Activated CD4-positive, alpha-beta memory T cell treated with anti-CD3 and anti-CD28 coated beads for 36 hours (primary cell): Measurements from ENCODE around the gene CCDC92. TPM values are rescaled to one million over a fixed set of nuclear protein-coding genes. Genes with fewer than 3 reads are reported as not detected.

Experiments
- CTCF ChIA-PET: fragments of 350-600 bp; sonication (Branson Sonifier 250); formaldehyde crosslinking; loops from one replicate; lab custom pipeline; 2021; ENCODE audit warnings: antibody characterized with exemption, inconsistent platforms; lab: Charles Lee
- POLR2A ChIA-PET: fragments of 350-600 bp; sonication (Branson Sonifier 250); formaldehyde crosslinking; loops from one replicate; lab custom pipeline; 2021; ENCODE audit warnings: antibody characterized with exemption; lab: Charles Lee
- DNase-seq: peaks from one replicate; pipeline ENCODE4 v3.0.0-alpha.2; 2020
- H3K27ac Mint-ChIP-seq: one replicate; pipeline ENCODE4 v1.8.0; 2021; ENCODE audit warnings: mixed read lengths
- H3K27me3 Mint-ChIP-seq: one replicate; pipeline ENCODE4 v1.8.0; 2021; ENCODE audit warnings: mixed read lengths
- H3K36me3 Mint-ChIP-seq: one replicate; pipeline ENCODE4 v1.8.0; 2021; ENCODE audit warnings: mixed read lengths
- H3K4me1 Mint-ChIP-seq: one replicate; pipeline ENCODE4 v1.8.0; 2021; ENCODE audit warnings: low read depth, mixed read lengths
- H3K4me3 Mint-ChIP-seq: one replicate; pipeline ENCODE4 v1.8.0; 2021; ENCODE audit warnings: mild to moderate bottlenecking, mixed read lengths
- H3K9me3 Mint-ChIP-seq: one replicate; pipeline ENCODE4 v1.8.0; 2021; ENCODE audit warnings: mixed read lengths
- intact Hi-C: fragments of 100-400 bp; cut with micrococcal nuclease; formaldehyde crosslinking; loops from one replicate; pipeline ENCODE4 v1.15.1; 2023
- total RNA-seq, 2 experiments: library from RNA; stranded (reverse); gene quantifications; one replicate each; pipeline ENCODE4 v1.2.3, GENCODE V29; 2021

CCDC92 gene
- total RNA-seq, 2 experiments from 2014 or later: 11.4 to 11.7 TPM

- Mint-ChIP-seq H3K4me3 (no peak overlapping the region), H3K36me3 (no peaks in the 10 kb centered on the region), H3K27ac (no peak overlapping the region), H3K27me3 (peaks cover 8% of the 10 kb centered on the region), H3K4me1 (peaks cover 4% of the 10 kb centered on the region), H3K9me3 (no peaks in the 10 kb centered on the region)
- intact Hi-C loops: no loop called here
- CTCF ChIA-PET: no interaction called here
- no peak for DNase-seq
- POLR2A ChIA-PET: no interaction called here
Measured at GRCh38 chr12:123897221-123897620, 75.4 kb downstream of the CCDC92 start.

- ChIA-PET POLR2A (no interaction called here), CTCF (no interaction called here)
- intact Hi-C loops: no loop called here
- no peak for DNase-seq
- no peaks in the 10 kb centered on the region for H3K36me3 Mint-ChIP-seq
- no peak overlapping the region for H3K4me3 Mint-ChIP-seq
- peaks cover 4% of the 10 kb centered on the region for H3K4me1 Mint-ChIP-seq
- H3K27ac Mint-ChIP-seq: no peak overlapping the region
- H3K9me3 Mint-ChIP-seq: no peaks in the 10 kb centered on the region
- peaks cover 9% of the 10 kb centered on the region for H3K27me3 Mint-ChIP-seq
Measured at GRCh38 chr12:123896767-123897166, 75.9 kb downstream of the CCDC92 start.

- Mint-ChIP-seq H3K36me3 (no peaks in the 10 kb centered on the region), H3K9me3 (no peaks in the 10 kb centered on the region), H3K27me3 (peaks cover 9% of the 10 kb centered on the region), H3K4me1 (no peaks in the 10 kb centered on the region), H3K4me3 (no peak overlapping the region), H3K27ac (no peak overlapping the region)
- ChIA-PET POLR2A (no interaction called here), CTCF (no interaction called here)
- DNase-seq: no peak
- intact Hi-C loops: no loop called here
Measured at GRCh38 chr12:123895451-123895850, 77.2 kb downstream of the CCDC92 start.

GRCh38 chr12:123894823-123895345 lies 77.7 kb downstream of the CCDC92 start:
- Mint-ChIP-seq H3K36me3 (no peaks in the 10 kb centered on the region), H3K27ac (no peak overlapping the region)
- CTCF ChIA-PET: no interaction called here

DNA sequence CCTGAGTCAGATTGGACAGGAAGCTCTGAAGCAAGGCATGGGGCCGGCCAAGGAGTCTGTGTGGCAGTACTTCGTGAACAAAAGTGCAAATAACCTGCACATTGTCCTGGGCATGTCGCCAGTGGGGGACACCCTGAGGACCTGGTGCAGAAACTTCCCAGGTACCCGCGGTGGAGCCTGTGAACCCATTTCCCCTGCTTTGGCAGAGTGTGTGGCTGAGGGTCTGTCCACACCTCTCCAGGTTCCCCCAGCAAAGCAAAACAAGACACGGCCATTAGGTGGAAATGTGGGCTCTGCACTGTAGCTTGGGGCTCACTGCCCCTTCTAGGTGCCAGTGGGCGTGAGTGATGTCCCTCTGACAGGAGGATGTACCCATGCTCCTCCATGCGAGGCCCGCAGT lies 79.4 kb downstream of the CCDC92 start:
- CTCF ChIA-PET: no interaction called here

More at GRCh38 chr12:123894823-123895345, 77.7 kb downstream of the CCDC92 start:
- Mint-ChIP-seq H3K27me3 (peaks cover 11% of the 10 kb centered on the region), H3K4me3 (no peak overlapping the region), H3K4me1 (no peaks in the 10 kb centered on the region), H3K9me3 (no peaks in the 10 kb centered on the region)
- intact Hi-C loops: no loop called here
- no peak for DNase-seq
- POLR2A ChIA-PET: no interaction called here

DNA sequence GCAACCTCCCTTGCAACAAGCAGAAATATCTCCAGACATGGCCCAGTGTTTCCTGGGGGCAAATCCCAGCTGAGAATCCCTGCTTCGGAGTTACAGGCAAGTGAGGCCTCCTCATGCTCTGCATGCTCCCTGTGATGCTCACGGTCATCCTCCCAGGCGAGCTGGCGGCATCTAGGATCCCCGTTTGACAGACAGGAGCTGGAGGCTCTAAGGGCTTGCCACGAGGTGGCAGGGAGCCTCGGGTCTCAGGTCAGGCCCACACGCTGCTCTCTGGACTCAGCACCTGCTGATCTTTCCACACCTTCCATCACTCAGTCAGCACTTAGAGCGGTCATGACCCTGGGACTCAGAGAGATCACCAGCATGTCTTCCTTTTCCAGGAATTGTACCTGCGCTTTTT lies 79.8 kb downstream of the CCDC92 start:
- no peaks in the 10 kb centered on the region for H3K4me1 Mint-ChIP-seq
- H3K27me3 Mint-ChIP-seq: peaks cover 8% of the 10 kb centered on the region
- POLR2A ChIA-PET: no interaction called here

More for the DNA sequence above, 79.4 kb downstream of the CCDC92 start:
- POLR2A ChIA-PET: no interaction called here
- intact Hi-C loops: no loop called here
- Mint-ChIP-seq H3K36me3 (no peaks in the 10 kb centered on the region), H3K9me3 (no peaks in the 10 kb centered on the region), H3K4me1 (no peaks in the 10 kb centered on the region), H3K4me3 (no peak overlapping the region), H3K27ac (no peak overlapping the region), H3K27me3 (peaks cover 8% of the 10 kb centered on the region)
- no peak for DNase-seq

DNA sequence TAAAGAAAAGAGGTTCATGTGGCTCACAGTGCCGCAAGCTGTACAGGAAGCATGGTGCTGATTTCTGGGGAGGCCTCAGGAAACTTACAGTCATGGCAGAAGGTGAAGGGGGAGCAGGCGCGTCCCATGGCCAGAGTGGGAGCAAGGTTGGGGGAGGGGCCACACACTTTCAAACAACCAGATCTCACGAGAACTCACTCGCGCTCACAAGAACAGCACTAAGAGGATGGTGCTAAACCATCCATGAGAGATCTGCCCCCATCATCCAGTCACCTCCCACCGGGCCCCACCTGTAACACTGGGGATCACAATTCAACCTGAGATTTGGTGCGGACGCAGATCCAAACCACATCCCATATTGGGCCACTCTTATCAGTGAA lies 80.5 kb downstream of the CCDC92 start:
- CTCF ChIA-PET: no interaction called here
- intact Hi-C loops: no loop called here
- no peak overlapping the region for H3K4me3 Mint-ChIP-seq

More for the DNA sequence above, 79.8 kb downstream of the CCDC92 start:
- H3K9me3 Mint-ChIP-seq: no peaks in the 10 kb centered on the region
- CTCF ChIA-PET: no interaction called here
- H3K36me3 Mint-ChIP-seq: no peaks in the 10 kb centered on the region
- no peak overlapping the region for H3K27ac Mint-ChIP-seq
- DNase-seq: no peak
- H3K4me3 Mint-ChIP-seq: no peak overlapping the region
- intact Hi-C loops: no loop called here

DNA sequence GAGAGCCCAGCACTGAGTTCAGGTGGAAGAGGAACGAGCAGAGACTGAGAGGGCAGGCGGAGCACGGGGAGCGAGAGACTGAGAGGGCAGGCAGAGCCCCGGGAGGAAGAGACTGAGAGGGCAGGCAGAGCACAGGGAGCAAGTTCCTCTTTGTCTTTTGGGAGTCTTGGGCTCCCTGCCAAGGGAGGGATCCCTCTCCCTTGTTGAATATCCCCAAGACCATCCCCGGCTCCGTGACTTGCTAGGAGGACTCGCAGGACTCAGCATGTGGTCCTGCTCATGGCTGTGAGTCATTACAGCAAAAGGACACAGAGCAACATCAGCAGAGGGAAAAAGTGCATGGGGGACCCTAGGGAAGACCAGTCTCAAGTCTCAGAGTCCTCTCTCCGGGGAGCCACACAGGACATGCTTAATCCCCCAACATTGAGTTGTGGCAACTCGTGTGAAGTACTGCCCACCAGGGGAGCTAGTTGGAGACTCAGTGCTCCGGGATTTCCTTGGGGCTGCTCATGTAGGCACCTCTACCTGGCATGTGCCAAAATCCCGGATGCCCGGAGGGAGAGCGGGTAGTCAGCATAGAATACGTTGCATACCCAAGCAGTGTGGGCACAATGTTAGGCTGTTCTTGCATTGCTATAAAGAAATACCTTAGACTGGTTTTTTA lies 81.0 kb downstream of the CCDC92 start:
- POLR2A ChIA-PET: no interaction called here
- Mint-ChIP-seq H3K27ac (no peak overlapping the region), H3K27me3 (peaks cover 6% of the 10 kb centered on the region), H3K4me1 (no peaks in the 10 kb centered on the region), H3K36me3 (no peaks in the 10 kb centered on the region), H3K4me3 (no peak overlapping the region), H3K9me3 (no peaks in the 10 kb centered on the region)
- CTCF ChIA-PET: no interaction called here
- intact Hi-C loops: no loop called here
- DNase-seq: no peak

More for the DNA sequence above, 80.5 kb downstream of the CCDC92 start:
- DNase-seq: no peak
- H3K4me1 Mint-ChIP-seq: no peaks in the 10 kb centered on the region
- H3K9me3 Mint-ChIP-seq: no peaks in the 10 kb centered on the region
- POLR2A ChIA-PET: no interaction called here
- H3K27ac Mint-ChIP-seq: no peak overlapping the region
- H3K27me3 Mint-ChIP-seq: peaks cover 6% of the 10 kb centered on the region
- no peaks in the 10 kb centered on the region for H3K36me3 Mint-ChIP-seq

GRCh38 chr12:123891011-123891410 lies 81.6 kb downstream of the CCDC92 start:
- DNase-seq: no peak
- ChIA-PET POLR2A (no interaction called here), CTCF (no interaction called here)
- H3K27me3 Mint-ChIP-seq: peaks cover 11% of the 10 kb centered on the region
- H3K27ac Mint-ChIP-seq: no peak overlapping the region
- no peaks in the 10 kb centered on the region for H3K9me3 Mint-ChIP-seq
- H3K4me3 Mint-ChIP-seq: no peak overlapping the region
- no peaks in the 10 kb centered on the region for H3K36me3 Mint-ChIP-seq
- intact Hi-C loops: no loop called here
- H3K4me1 Mint-ChIP-seq: no peaks in the 10 kb centered on the region

GRCh38 chr12:123890536-123890902 lies 82.1 kb downstream of the CCDC92 start:
- H3K27ac Mint-ChIP-seq: no peak overlapping the region
- H3K36me3 Mint-ChIP-seq: no peaks in the 10 kb centered on the region
- ChIA-PET CTCF (no interaction called here), POLR2A (no interaction called here)
- H3K4me3 Mint-ChIP-seq: no peak overlapping the region
- H3K9me3 Mint-ChIP-seq: no peaks in the 10 kb centered on the region
- peaks cover 11% of the 10 kb centered on the region for H3K27me3 Mint-ChIP-seq
- H3K4me1 Mint-ChIP-seq: no peaks in the 10 kb centered on the region
- intact Hi-C loops: no loop called here
- DNase-seq: no peak

- intact Hi-C loops: no loop called here
- no peaks in the 10 kb centered on the region for H3K4me1 Mint-ChIP-seq
- H3K9me3 Mint-ChIP-seq: no peaks in the 10 kb centered on the region
- H3K27me3 Mint-ChIP-seq: peaks cover 11% of the 10 kb centered on the region
- no peak for DNase-seq
- ChIA-PET CTCF (interaction anchor here (0.5 kb wide), 1 partner anchor 37 kb away, joined by 4 read pairs; no protein-coding TSS in a partner anchor), POLR2A (no interaction called here)
- H3K36me3 Mint-ChIP-seq: no peaks in the 10 kb centered on the region
- H3K4me3 Mint-ChIP-seq: no peak overlapping the region
- no peak overlapping the region for H3K27ac Mint-ChIP-seq
Measured at GRCh38 chr12:123889848-123890535, 82.6 kb downstream of the CCDC92 start.

DNA sequence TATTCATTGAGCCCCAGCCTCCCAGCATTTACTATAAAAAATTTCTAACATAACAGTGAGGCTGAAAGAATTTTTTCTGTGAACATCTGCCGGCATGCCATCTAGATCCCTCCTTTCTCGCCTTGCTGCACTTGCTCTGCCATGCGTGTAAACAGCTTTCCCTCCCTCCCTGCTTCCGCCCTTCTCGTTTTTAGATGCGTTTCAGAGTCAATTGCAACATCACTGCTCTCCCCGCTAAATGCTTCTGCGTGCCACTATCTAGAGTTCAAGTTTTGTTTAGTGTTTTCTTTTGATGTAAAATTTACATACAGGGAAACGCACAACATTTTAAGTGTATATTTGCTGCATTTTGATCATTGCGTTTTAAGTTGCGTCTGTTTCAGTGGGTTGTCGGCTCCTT lies 83.6 kb downstream of the CCDC92 start:
- no peak overlapping the region for H3K4me3 Mint-ChIP-seq
- intact Hi-C loops: no loop called here
- H3K4me1 Mint-ChIP-seq: no peaks in the 10 kb centered on the region
- DNase-seq: no peak
- POLR2A ChIA-PET: no interaction called here
- no peak overlapping the region for H3K27ac Mint-ChIP-seq
- H3K9me3 Mint-ChIP-seq: no peaks in the 10 kb centered on the region
- H3K36me3 Mint-ChIP-seq: no peaks in the 10 kb centered on the region
- peaks cover 16% of the 10 kb centered on the region for H3K27me3 Mint-ChIP-seq
- CTCF ChIA-PET: no interaction called here
